NCI-H748 (cell line): ENCODE measurements around the gene ENTPD1.
A peak's percentile ranks its signal among the peaks of the same experiment; 100 is the strongest.
"Not testable (repeated sequence)": the region's sequence is repeated elsewhere in the genome, so short reads cannot be mapped to it uniquely, and the experiment has no call there.

Experiments used
- DNase-seq: peaks from one replicate; lab custom pipeline; 2025; ENCODE audit not compliant: unreplicated experiment; lab: John Stamatoyannopoulos, UW

Gene ENTPD1

DNA sequence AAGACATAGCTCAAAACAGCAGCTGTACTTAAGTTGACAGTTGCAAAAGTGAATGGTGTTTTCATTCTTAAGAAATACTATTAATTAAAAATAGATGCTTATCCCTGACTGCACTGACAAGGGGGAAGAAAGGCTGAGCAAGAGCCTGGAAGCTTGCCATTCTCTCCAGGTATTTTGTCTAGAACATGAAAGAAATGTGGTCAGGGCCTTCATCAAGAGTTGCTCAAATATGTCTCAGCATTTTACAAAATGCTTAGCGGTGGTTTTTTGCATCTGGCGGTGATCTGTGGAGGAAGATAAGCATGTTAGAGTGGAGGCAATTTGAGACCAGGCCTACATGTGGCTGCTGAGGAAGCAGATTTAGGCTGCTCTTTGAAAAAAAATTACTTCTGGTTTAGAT, 105.4 kb downstream of the ENTPD1 start:
- no peak for DNase-seq

GRCh38 chr10:95864906-95865813, 109.2 kb downstream of the ENTPD1 start:
- DNase-seq: peak; percentile 31

DNA sequence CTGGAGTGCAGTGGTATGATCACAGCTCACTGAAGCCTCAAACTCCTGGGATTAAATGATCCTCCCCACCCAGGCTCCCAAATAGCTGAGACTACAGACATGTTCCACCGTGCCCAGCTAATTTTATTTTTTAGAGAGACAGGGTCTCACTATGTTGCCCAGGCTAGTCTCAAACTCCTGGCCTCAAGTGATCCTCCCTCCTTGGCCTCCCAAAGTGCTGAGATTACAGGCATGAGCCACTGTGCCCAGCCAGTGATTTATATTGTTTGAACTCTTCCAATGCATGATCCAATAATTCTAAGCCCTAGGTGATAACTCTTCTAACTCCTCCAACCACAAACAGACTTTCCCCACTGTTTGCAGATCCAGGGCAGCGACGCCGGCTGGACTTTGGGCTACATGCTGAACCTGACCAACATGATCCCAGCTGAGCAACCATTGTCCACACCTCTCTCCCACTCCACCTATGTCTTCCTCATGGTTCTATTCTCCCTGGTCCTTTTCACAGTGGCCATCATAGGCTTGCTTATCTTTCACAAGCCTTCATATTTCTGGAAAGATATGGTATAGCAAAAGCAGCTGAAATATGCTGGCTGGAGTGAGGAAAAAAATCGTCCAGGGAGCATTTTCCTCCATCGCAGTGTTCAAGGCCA, 110.0 kb downstream of the ENTPD1 start:
- no peak for DNase-seq

DNA sequence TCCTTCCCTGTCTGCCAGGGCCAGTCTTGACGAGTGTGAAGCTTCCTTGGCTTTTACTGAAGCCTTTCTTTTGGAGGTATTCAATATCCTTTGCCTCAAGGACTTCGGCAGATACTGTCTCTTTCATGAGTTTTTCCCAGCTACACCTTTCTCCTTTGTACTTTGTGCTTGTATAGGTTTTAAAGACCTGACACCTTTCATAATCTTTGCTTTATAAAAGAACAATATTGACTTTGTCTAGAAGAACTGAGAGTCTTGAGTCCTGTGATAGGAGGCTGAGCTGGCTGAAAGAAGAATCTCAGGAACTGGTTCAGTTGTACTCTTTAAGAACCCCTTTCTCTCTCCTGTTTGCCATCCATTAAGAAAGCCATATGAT, 110.5 kb downstream of the ENTPD1 start:
- DNase-seq: no peak

- no peak for DNase-seq
These were observed 111.9 kb downstream of the ENTPD1 start for GRCh38 chr10:95867866-95868265.

DNA sequence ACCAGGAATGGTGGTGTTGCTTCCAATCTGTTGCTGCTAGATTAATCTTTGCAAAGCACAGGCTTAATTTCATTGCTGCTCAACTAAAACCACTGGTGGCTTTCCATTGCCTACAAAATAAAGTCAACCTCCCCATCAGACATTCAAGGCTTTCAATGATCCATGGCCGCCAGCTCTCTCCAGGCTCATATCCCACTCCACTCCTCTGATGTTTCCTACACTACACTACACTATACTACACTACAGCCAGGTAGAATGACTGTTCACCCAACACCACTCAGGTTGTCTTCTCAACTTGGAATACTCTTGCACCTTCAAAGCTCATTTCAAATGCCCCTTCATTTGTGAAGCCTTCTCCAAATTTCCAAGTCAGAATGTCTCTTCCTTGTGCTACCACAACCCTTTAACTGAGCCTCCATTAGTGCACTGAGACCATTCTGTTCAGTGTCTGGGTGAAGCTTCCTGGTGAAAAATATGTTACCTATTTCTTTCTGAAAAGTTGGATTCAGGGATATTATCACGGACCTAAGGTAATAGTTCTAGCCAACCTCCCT, 116.3 kb downstream of the ENTPD1 start:
- no peak for DNase-seq

GRCh38 chr10:95873139-95873538, 117.2 kb downstream of the ENTPD1 start:
- DNase-seq: no peak

DNA sequence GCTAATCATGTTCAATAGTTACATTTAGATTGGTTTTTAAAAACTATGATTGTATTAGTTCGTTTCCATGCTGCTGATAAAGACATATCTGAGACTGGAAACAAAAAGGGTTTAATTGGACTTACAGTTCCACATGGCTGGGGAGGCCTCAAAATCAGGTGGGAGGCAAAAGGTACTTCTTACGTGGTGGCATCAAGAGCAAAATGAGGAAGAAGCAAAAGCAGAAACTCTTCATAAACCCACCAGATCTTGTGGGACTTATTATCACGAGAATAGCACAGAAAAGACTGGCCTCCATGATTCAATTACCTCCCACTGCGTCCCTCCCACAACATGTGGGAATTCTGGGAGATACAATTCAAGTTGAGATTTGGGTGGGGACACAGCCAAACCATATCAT, 117.7 kb downstream of the ENTPD1 start:
- DNase-seq: no peak

GRCh38 chr10:95874783-95875182, 118.8 kb downstream of the ENTPD1 start:
- not testable (repeated sequence) for DNase-seq

GRCh38 chr10:95876756-95877155, 120.8 kb downstream of the ENTPD1 start:
- DNase-seq: no peak

DNA sequence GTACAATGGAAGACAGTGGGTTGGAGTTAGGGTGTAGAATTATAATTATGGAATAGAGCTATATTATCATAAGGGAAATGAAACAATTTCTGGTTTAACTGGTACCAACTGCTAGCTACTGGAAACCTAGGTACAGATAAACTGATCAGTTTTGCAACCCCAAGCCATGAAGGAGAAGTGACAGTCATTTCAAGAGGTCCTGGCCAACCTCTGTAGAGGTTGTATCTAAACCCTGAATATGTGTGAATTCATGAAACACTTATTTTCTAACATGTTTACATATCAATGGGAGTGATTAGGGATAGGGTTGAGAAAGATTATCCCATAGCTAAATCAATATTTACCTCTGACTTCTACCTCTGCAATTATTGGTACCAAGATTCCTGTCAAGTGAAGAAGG, 121.9 kb downstream of the ENTPD1 start:
- DNase-seq: no peak

GRCh38 chr10:95880704-95881103, 124.7 kb downstream of the ENTPD1 start:
- no peak for DNase-seq

GRCh38 chr10:95881316-95881715, 125.4 kb downstream of the ENTPD1 start:
- no peak for DNase-seq

DNA sequence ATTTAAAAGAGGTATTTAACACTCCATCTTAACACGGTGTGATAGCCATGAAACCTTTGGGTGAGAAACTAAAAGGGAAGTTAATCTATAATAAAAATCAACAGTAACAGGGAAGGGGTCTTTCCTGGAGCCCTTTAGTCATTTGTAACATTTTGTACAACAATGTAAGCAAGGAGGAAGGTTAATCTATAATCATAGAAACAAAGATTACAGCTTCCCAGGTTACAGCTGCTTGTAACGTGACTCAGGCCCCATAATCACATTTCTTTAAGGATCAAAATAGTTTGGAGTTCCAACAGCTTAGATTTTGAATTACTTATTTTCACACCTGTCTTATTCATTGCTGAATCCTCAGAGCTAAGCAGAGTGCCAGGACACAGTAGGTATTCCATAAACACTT, 133.9 kb downstream of the ENTPD1 start:
- DNase-seq: no peak

DNA sequence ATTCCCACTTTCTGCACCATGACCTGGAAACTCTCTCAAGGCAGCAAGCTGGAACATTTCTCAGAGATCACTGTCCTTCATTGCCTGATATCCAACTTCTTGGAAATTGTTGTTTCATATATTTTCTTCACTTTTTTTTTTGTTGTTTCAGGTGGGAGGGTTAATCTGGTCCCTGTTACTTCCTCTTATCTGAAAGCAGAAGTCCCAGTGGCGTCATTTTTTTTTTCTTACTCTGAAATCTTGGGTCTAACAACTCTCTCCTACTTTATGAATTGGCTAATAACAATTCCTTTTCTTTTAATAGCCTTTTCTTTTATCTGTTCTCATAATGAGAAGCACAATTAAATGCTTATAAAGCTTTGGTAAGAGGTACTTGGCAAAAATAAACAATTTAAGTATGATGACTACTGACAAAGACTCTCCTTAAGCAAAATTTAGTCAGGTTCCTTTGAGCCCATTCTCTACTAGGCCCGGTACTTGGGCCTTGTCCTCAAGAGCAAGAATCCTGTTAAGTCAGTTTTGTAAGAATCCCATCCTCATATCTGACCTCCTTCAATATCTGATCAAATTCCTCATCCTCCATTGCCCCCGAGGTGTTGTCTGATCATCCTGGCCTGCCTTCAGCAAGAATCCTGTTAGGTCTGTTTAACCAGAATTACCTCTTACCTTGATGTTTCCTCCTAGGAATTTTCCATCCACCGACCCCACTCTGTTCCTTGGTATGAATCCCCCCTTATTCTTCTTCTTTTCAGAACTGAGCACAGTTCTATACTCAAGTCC, 140.3 kb downstream of the ENTPD1 start:
- no peak for DNase-seq

DNA sequence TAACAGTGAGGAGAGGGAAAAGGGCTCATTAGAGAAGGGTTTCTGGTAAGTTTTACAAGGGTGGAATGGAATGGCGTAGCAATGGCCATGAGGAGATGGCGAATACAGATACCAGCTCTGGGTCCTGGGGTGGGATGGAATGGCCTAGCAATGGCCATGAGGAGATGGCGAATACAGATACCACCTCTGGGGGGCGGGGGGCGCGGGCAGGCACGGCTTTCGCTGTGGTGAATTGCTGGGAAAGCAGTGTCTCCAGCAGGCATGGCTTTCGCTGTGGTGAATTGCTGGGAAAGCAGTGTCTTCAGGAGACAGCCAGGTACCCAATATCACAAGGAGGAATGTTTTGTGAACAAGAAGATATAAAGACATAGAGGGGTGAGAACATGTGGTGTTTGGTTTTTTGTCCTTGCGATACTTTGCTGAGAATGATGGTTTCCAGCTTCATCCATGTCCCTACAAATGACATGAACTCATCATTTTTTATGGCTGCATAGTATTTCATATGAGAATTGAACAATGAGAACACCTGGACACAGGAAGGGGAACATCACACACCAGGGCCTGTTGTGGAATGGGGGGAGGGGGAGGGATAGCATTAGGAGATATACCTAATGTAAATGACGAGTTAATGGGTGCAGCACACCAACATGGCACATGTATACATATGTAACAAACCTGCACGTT, 150.1 kb downstream of the ENTPD1 start:
- DNase-seq: not testable (repeated sequence)

- peak; percentile 43 for DNase-seq
These were observed 150.9 kb downstream of the ENTPD1 start for GRCh38 chr10:95906677-95907455.

DNA sequence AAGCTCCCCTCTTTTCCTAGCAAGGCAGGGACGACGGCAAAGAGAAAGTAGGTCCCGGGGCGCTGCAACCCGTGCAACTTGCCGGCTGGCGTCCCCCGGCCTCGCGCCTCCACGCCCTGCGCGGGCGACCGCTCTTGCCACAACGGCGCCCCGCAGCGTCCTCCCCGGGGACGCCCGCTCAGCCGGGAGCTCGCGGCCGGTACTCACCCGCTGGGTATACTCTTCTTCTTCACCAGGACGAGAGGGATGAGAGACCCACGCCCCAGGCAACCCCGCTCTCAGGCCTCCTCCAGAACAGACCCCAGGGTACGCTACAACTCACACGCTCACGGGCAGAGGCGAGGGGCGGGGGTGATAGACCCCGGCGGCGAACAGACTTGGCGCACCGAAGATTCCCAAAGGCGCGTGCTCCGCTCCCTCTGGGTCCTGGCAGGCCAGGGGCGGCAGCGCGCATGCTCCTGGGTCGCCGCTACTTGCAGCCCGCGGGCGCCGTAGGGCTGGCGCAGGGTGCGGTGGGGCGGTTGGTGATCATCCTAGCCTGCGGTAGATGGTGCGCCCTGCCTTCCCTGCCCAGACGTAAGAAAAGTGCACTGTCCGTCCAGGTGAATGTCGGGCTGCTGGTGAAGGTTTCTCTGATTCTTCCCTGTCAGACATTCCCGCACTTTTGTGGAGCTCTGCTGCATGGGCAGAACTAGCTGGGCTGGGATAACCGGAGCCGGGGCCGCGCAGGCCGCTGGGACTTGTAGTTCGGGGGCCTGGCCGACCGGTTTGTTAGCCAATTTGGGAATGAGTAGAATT, 151.7 kb downstream of the ENTPD1 start, which contains the start of gene CC2D2B:
CC2D2B (plus strand) TSS at position 520 of the 798 bp plus-strand sequence. CDS start 3,349 bp downstream, outside the sequence.
- peak; percentile 78 for DNase-seq

- no peak for DNase-seq
These were observed 152.5 kb downstream of the ENTPD1 start for GRCh38 chr10:95908450-95908849.
